Frontal cortex (tissue), 4 donors: ENCODE measurements around the gene LETM1. TPM values are rescaled to one million over a fixed set of nuclear protein-coding genes. Genes with fewer than 3 reads are reported as not detected.

ENCODE experiments used
- DNase-seq, 2 donors: peaks; one replicate each; pipeline ENCODE4 v3.0.0; 2012; ENCODE audit warnings: low spot score in 2 of 2
- FAIRE-seq: peaks from 2 replicates; lab custom pipeline; 2012; peaks lifted over from hg19 to GRCh38; lab: Jason Lieb, UNC
- total RNA-seq: library from RNA; depleted of rRNA; stranded (reverse); fragments of >200 nt; gene quantifications from one replicate; pipeline ENCODE4 v1.2.3, GENCODE V29; 2014
- donor health status: control.
- donor health status: control.
- donor health status: control.

LETM1 gene
- total RNA-seq, 1 donor from 2014 or later: 115 TPM

DNA sequence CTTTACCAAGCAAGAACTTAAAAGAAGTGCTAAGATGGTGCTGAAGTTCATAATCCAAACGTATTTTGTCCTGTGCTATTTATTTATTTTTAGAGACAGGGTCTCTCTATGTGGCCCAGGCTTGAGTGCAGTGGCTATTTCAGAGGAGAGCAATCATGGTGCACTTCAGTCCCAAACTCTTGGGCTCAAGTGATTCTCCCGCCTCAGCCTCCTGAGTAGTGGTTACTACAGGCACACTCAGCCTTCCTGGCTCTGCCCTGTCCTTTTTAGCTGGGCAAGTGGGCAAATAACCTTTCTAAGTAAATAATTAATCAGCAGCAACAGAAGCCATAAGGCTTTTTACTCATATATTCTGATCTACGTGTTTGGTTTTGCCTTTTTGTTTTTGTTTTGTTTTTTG is 17.8 kb upstream of the LETM1 start:
- DNase-seq: no peak
- FAIRE-seq: no peak

- FAIRE-seq: no peak
- no peak for DNase-seq
Measured at GRCh38 chr4:1873291-1873690, 17.3 kb upstream of the LETM1 start.

DNA sequence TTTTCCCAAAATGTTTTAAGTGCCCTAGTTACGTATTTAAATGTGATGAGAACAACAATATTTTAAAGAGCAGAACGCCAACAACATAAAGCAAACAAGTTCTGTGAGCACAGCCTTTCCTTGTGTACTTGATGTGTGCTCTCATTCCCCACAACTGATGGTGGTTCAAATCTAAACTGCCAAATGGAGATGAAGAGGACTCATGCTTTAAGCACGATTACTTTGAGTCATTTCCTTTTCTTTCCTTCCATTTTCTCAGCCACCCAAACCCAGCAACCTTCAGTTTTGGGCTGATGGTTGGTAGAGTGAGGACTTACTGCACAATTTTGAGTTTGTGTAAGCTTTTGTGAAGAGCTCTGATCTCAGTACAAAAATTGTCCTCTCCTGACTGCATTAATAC is 16.9 kb upstream of the LETM1 start:
- DNase-seq (no peak), FAIRE-seq (no peak)

DNA sequence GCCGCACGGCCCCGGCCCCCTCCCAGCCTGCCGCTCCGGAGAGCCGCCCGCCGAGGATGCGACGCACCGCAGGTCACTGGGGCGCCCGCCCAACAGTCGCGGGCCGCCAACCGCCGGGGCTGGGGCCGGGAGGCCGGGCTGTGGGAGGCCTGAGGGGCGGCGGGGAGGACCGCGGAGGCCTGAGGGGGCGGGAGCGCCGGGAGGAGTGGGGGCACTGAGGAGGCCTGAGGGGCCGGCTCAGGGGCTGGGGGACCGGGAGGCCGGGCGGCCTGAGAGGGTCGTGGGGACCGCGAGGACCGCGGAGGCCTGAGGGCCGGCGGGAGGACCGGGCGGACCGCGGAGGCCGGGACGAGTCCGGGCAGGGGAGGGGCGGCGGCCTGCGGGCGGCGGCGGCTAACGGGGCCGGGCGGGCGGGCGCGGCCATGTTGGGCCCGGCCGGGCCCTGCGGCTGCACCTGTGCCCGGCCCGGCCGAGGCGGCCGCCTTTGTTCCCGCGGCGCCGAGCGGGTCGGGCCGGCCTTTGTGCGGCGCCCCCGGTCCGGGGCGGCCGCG is 15.6 kb upstream of the LETM1 start:
- FAIRE-seq: no peak
- DNase-seq: peak; percentile 64 to 67

DNA sequence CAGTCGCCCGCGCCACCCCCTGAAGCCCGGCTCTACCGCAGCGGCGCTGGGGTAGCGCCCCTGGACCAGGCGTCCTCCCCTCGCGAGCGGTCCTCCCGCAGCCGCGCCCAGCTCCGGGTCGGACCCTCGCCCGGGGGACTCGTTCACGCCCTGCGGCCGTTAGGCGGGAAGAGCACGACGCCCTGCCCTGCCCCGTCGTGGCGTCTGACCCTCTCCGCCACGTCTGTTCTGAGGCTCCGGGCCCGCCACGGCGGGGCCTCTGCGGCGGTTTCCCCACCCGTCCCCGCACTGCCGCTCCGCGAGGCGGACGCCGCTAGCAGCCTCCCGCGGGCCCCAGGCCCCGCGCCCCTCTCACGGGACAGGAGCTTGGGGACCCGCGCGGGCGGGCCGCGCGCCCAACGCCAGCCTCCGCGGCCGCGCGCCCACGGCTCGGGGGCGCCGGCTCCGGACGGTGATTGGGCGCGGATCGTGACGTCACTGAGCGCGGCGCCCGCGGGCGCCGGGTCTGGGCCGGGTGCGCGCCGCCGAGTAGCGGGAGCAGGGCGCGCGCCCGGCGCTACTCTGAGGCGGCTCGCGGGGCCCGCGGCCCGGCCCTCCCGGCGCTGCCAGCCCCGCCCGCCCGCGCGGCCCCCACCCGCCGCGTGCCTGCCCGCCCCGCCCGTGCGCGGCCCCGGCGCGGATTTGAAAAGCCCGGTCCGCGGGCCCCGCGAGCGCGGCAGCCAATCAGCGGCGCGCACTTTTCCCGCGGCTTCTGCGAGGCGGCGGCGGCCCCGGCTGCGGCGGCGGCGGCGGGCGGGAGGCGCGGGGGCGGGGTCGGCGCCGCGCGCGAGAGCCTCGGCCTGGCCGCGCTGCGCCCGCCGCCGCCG is 14.9 kb upstream of the LETM1 start, which contains the start of gene NSD2:
TSS of gene NSD2 (plus strand) at position 816 of the 866 bp plus-strand sequence. CDS start 29,262 bp downstream, outside the sequence.
- FAIRE-seq (no peak), DNase-seq (peak; percentile 98)

DNA sequence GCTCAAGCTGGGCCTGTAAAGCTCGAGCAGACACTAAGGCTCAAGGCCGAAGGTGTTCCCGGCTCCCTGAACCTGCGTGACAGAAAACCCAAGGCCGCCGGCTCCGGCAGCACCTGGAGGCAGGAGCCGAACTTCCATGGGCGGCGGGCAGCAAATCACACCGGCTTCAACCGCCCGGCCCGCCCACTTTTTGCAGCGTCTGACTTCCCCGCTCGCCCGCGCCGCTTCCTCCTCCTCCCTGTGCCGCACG is 14.3 kb upstream of the LETM1 start:
- DNase-seq: peak; percentile 62 to 76
- no peak for FAIRE-seq

DNA sequence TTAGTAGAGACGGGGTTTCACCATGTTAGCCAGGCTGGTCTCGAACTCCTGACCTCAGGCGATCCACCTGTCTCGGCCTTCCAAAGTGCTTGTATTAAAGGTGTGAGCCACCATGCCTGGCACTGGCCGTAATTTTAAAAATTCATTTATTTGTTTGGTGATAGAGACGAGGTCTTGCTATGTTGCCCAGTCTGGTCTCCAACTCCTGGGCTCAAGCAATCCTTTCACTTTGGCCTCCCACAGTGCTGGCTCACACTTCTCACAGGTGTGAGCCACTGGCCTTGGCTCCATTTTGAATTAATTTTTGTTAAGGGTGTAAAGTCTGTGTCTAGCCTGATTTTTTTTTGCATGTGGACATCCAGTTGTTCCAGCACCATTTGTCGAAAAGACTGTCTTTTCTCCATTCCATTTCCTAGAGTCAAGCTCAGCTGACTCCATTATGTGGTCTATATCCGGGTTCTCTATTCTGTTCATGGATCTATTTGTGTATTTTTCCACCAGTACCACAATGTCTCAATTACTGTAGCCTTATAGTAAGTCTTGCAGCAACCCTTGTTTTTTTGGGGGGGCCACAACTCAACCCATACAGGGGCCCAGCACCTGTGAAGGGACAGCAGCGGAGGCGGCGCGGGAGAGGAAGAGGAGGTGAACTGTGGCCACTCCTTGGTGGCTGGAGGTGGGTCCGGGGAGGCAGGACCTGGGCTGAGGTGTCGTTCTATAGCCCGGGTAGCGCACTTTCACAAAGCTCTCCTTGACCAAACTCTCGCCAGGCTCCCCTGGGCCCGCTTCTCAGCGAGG is 13.8 kb upstream of the LETM1 start:
- FAIRE-seq (no peak), DNase-seq (no peak)

DNA sequence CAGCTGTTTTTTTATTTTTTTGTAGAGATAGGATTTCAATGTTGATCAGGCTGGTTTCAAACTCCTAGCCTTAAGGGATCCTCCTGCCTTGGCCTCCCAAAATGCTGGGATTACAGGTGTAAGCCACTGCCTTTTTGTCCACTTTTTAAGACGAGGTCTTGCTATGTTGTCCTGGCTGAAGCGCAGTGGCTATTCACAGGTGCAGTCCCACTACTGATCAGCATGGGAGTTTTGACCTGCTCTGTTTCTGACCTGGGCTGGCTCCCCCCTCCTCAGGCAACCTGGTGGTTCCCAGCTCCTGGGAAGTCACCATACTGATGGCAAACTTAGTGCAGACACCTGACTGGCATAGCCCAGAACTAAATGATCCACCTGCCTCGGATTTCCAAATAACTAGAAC is 13.0 kb upstream of the LETM1 start:
- FAIRE-seq (no peak), DNase-seq (no peak)

DNA sequence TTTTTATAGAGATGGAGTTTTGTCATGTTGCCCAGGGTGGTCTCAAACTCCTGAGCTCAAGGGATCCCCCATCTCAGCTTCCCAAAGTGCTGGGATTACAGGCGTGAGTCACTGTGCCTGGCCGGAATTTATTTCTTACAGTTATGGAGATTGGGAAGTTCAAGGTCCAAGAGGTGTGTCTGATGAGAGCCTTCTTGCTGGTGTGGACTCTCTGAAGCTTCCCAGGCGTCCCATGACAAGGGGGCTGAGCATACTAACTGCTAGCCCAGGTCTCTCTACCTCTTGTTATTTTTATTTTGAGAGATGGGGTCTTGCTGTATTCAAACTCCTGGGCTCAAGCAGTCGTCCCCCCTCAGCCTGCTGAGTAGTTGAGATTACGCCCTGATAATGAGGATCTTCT is 12.3 kb upstream of the LETM1 start:
- DNase-seq (no peak), FAIRE-seq (no peak)

DNA sequence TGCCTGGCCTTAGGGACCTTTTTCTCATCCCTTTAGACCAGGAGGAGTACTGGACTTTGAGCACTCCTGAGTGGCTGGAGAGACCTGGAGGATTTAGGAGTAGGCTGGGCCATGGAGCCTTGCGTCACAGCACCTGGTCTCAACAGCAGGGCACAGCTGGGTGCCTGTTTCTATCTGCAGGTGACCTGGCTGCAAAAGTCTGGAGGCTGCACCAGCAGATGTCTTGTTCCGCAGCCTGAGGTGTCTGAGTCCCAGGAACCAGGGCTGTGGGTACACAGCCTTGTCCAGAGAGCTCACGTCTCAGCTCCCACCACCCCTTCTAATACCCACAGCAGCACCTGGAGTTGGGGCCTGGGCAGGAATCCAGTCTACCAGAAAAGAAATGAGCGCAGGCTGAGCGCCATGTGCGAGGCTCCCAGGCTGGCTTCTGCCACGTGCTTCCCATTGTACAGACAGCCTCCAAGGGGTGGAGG is 10.3 kb upstream of the LETM1 start:
- FAIRE-seq (no peak), DNase-seq (no peak)

DNA sequence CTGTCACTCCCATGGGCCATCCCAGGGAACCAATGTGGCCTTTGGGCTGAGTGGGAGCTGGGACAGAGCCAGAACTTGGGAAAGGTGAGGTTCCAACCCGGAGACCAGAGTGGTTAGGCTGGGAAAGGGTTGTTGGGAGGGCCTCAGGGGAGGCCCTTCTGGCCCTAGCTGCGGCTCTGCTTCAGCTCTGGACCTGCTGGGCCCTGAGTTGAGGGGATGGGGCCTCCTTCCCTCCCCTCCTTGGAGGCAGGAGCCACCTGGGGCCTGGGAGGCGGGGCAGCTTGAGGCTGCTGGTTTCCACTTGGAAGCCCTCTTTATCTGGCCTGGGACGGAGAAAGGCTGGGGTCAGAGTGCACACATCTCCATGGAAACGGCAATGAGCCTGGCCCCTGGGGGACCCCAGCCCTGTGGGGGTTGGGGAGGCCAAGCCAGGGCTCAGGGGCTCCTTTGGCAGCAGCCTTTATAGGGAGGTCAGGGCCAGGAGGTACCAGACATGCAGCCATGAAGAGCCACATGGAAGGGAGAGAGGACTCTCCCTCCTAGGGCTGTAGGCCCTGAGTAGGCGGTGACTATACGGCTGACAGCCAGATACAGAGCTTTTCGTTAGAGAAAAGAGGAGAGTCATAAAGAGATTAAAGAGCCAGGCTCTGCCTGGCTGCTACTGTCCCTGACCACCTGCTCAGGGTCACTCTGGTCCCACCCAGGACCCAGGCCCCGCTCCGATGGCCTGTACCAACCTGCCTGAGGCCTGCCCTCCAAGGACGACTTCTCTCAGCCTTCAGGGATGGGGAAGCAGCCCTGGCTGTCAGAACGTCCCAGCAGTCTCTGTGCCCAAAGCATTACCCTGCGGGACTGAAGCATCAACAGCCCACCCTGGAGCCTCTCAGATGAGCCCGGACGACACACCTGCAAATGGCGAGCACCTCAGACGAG is 8.4 kb upstream of the LETM1 start:
- DNase-seq (no peak), FAIRE-seq (no peak)

DNA sequence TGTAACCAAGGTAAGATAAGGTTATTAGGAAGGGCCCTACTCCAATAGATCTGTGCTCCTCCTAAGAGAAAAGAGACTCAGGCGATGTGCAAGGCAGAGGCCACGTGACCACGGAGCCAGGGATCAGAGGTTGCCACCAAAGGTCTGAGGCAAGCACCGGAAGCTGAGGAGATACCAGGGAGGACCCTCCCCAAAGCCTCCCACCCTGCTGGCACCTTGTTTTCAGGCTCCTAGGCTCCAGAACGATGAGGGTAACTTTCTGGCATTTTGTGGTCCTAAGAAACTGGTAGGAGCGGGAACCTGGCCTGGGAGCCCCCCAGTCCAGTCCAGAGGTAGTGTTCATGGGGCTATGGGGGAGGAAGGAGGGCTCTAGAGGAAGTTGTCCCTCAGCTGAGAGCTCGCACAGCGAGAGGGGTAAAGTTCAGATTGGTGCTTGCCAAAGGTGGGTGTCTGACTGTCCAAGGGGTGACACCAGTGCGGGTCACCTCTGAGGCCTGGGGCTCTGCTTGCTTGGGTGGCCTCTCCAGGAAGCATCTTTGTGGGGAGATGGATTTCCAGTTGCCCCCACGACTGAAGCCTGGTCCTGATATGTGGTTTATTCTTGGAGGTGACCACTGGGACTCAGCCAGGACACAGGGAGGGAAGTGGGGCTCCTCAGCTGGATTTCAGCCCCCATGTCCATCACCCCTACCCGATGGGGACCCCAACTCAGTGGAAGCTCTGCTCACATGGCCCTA is 7.5 kb upstream of the LETM1 start:
- FAIRE-seq: no peak

GRCh38 chr4:1862961-1863296 is 7.0 kb upstream of the LETM1 start:
- no peak for DNase-seq
- no peak for FAIRE-seq

More for the DNA sequence above, 7.5 kb upstream of the LETM1 start:
- no peak for DNase-seq

DNA sequence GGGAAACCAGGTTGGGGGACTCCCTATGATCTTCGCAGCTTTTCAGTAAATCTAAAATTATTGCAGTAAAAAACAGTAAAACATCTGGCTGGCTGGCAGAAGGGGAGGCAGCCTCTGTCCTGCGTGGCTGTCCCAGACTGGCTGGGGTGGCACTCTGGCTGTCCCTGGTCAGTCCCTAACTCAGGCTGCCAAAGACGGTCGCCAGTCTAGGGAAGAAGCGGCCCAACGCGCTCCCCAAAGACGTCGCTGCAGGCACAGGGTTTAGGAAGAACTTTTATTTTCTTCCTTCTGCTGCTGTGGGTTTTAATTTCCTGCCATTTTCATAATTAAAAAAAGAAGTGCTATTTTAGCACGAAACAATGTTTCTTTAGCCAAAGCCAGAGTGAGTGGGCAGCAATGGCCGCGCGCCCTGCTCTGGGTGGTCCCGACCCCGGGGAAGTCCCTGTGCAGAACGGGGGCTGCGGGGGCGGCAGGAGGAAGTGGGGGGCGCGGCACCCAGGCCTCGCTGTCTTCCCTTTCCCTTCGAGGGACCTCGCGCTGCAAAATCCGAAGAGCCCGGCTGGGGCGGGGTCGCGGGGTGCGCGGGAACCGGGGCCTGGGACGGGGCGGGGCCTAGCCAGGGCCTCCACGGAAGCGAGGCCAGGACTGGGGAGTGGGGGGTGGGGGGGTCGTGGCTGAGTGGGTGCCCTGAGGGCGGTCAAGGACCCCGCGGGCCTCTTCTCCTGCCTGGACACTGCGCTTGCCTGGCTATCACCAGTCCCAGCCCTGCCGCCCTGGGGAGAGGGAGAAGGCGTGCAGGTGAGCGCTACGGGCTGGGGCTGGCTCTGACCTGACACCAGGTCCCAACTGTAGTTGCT is 6.3 kb upstream of the LETM1 start:
- DNase-seq (no peak), FAIRE-seq (no peak)

DNA sequence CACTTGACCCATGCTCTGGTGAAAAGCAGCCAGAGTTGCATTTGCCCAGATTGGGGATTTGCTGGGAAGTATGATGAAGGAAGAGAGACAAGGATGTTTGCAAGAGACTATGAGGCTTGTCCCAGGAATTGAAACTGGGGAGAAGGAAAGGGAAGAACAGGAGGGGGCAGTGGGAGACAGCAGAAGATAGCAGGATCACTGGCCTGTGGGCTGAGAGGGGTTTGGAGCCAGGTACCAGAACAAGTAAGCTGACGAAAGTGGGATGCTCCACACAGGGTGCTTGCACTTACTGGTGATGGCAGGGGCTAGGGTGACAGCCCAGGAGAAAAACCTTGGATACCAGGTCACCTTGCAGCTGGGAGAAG is 3.4 kb upstream of the LETM1 start:
- DNase-seq (no peak), FAIRE-seq (no peak)

- DNase-seq (no peak), FAIRE-seq (no peak)
Measured at GRCh38 chr4:1857931-1858330, 2.0 kb upstream of the LETM1 start.

DNA sequence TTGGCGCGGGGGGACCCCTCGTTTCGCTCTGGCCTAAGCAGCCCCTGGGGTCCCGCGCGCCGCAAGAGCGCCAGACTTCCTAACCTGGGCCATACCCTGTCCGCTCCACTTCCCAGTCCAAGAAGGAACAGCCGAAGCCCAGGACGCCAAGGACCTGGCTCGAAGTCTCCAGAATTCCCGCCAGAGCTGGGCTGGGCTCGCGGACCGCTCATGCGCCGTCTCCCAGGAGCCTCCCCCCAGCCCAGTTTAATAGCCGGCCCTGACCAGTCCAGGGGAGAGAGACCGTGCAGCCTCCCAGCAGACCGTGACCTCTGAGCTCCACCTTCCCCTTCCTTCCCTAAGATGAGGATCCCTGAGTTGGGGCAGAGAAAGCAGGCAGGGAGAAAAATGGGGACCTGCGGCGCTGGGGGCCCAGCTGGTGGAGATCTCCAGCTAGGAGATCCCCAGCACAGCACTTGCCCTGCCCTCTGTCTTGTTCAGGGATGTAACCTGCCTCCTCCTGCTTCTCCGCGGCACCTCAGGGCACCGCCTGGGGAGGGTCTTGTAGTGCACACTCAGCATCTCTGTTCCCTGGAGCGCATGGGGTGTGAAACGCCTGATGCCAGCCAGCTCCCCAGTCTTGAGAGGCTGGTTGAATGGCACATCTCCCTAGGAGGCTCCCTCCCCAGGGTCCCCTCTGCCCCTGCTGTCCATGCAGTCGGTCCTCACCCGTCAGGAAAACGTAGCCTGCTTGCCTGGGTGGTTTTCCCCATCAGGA is 1.2 kb upstream of the LETM1 start:
- FAIRE-seq (no peak), DNase-seq (peak in 1 of 2 donors; percentile 55)
